Limb (tissue), 2 donors: ENCODE measurements around the gene FOXB1.

Experiments
- DNase-seq, 2 donors: peaks; one replicate each; pipeline ENCODE4 v3.0.0-alpha.2; 2016; ENCODE audit errors: extremely low spot score in 2 of 2

FOXB1 gene

GRCh38 chr15:60004009-60004845, at the start of gene FOXB1:
TSS of gene FOXB1 (plus strand) at chr15:60004311. CDS start at chr15:60004964, 653 bp downstream.
- peak in 1 of 2 donors; percentile 59 for DNase-seq

GRCh38 chr15:59958288-59958687, 45.8 kb upstream of the FOXB1 start:
- no peak for DNase-seq

- no peak for DNase-seq
Observed at GRCh38 chr15:59960318-59960717, 43.8 kb upstream of the FOXB1 start.

- DNase-seq, result no peak
Observed at GRCh38 chr15:59963322-59963721, 40.8 kb upstream of the FOXB1 start.

GRCh38 chr15:59963925-59964324, 40.2 kb upstream of the FOXB1 start:
- no peak for DNase-seq

GRCh38 chr15:59965741-59966140, 38.4 kb upstream of the FOXB1 start:
- DNase-seq, result no peak

GRCh38 chr15:59966262-59966661, 37.8 kb upstream of the FOXB1 start:
- DNase-seq, result no peak

- no peak for DNase-seq
Observed at GRCh38 chr15:59968314-59968713, 35.8 kb upstream of the FOXB1 start.

- DNase-seq, result no peak
Observed at GRCh38 chr15:59972241-59972640, 31.9 kb upstream of the FOXB1 start.

- DNase-seq, result no peak
Observed at GRCh38 chr15:59976480-59977271, 27.4 kb upstream of the FOXB1 start.

GRCh38 chr15:59991834-59992233, 12.3 kb upstream of the FOXB1 start:
- no peak for DNase-seq

GRCh38 chr15:59993041-59993750, 10.9 kb upstream of the FOXB1 start:
- no peak for DNase-seq

GRCh38 chr15:59993950-59994401, 10.1 kb upstream of the FOXB1 start:
- peak in 1 of 2 donors; percentile 39 for DNase-seq

GRCh38 chr15:59994526-59994887, 9.6 kb upstream of the FOXB1 start:
- no peak for DNase-seq

- DNase-seq, result peak in 1 of 2 donors; percentile 52
Observed at GRCh38 chr15:59994888-59995557, 9.1 kb upstream of the FOXB1 start.

- peak in 1 of 2 donors; percentile 51 for DNase-seq
Observed at GRCh38 chr15:59995568-59996297, 8.4 kb upstream of the FOXB1 start.

GRCh38 chr15:59996298-59997041, 7.6 kb upstream of the FOXB1 start:
- DNase-seq, result peak in 1 of 2 donors; percentile 51

GRCh38 chr15:59997070-59997701, 6.9 kb upstream of the FOXB1 start:
- peak in 1 of 2 donors; percentile 56 for DNase-seq

- DNase-seq, result peak in 1 of 2 donors; percentile 38
Observed at GRCh38 chr15:59998305-59998949, 5.7 kb upstream of the FOXB1 start.
